H1 (cell line): ENCODE data around the gene GSTT2.

Experiments
- BRCA1 ChIP-seq: IDR thresholded peaks from 2 replicates; pipeline ENCODE4 v1.6.1; 2012; ENCODE audit warnings: low read depth, low read length, improper control_type of control experiment
- EZH2 ChIP-seq: fragments of 200-600 bp; sonication (generic); IDR thresholded peaks from 2 replicates; pipeline ENCODE4 v1.7.1; 2012; ENCODE audit warnings: low read depth, mild to moderate bottlenecking, moderate library complexity, low read length, inconsistent platforms; ENCODE audit not compliant: severe bottlenecking
- POLR2A ChIP-seq, 2 experiments: IDR thresholded peaks; 1 replicate in 1 of 2; 2 replicates in 1 of 2; pipeline ENCODE4 v1.6.1; 2011; ENCODE audit warnings: low read depth in 2 of 2, low read length in 2 of 2, mild to moderate bottlenecking in 2 of 2; ENCODE audit errors: control extremely low read depth in 1 of 2
- POLR2AphosphoS5 ChIP-seq: IDR thresholded peaks from 2 replicates; pipeline ENCODE4 v1.6.1; 2011; ENCODE audit warnings: low read depth, low read length
- RAD21 ChIP-seq, 2 experiments: IDR thresholded peaks in 1 of 2; conservative IDR thresholded peaks in 1 of 2; 2 replicates each; pipeline ENCODE4 v1.6.1; 2011; ENCODE audit warnings: low read depth in 2 of 2, low read length in 2 of 2, improper control_type of control experiment in 1 of 2, inconsistent platforms in 1 of 2, mild to moderate bottlenecking in 1 of 2, moderate library complexity in 1 of 2
- SRF ChIP-seq: IDR thresholded peaks from 2 replicates; pipeline ENCODE4 v1.6.1; 2011; ENCODE audit warnings: mild to moderate bottlenecking, low read depth, low read length, moderate library complexity
- TAF1 ChIP-seq: IDR thresholded peaks from 2 replicates; pipeline ENCODE4 v1.6.1; 2011; ENCODE audit warnings: mild to moderate bottlenecking, low read depth, low read length
- TCF12 ChIP-seq: IDR thresholded peaks from 2 replicates; pipeline ENCODE4 v1.6.1; 2011; ENCODE audit warnings: low read depth, mild to moderate bottlenecking, low read length
- TF ChIP-seq, protein P1 (sequence below), 3 experiments: IDR thresholded peaks; 1 replicate in 2 of 3; 2 replicates in 1 of 3; pipeline versions ENCODE4 v1.5.1 to v1.6.1; 2011; ENCODE audit warnings: low read length in 3 of 3, mild to moderate bottlenecking in 3 of 3, inconsistent platforms in 2 of 3, low read depth in 1 of 3, moderate library complexity in 1 of 3; ENCODE audit not compliant: insufficient read depth in 1 of 3; ENCODE audit errors: control extremely low read depth in 1 of 3

GRCh38 chr22:24021304-24021703, 41.4 kb downstream of the GSTT2 start:
- TF ChIP-seq POLR2A (IDR thresholded peaks at IDR 0.05; ENCODE audit: control extremely low read depth in 1 of 2, low read depth in 2 of 2, low read length in 2 of 2) (no peak), TAF1 (no peak), RAD21 (IDR thresholded peaks at IDR 0.05 in 1 of 2, conservative IDR thresholded peaks at IDR 0.05 in 1 of 2; ENCODE audit: low read depth in 2 of 2, low read length in 2 of 2) (no peak), BRCA1 (no peak), EZH2 (no peak), POLR2AphosphoS5 (no peak), SRF (no peak), TCF12 (no peak)
- TF ChIP-seq, protein P1, sequence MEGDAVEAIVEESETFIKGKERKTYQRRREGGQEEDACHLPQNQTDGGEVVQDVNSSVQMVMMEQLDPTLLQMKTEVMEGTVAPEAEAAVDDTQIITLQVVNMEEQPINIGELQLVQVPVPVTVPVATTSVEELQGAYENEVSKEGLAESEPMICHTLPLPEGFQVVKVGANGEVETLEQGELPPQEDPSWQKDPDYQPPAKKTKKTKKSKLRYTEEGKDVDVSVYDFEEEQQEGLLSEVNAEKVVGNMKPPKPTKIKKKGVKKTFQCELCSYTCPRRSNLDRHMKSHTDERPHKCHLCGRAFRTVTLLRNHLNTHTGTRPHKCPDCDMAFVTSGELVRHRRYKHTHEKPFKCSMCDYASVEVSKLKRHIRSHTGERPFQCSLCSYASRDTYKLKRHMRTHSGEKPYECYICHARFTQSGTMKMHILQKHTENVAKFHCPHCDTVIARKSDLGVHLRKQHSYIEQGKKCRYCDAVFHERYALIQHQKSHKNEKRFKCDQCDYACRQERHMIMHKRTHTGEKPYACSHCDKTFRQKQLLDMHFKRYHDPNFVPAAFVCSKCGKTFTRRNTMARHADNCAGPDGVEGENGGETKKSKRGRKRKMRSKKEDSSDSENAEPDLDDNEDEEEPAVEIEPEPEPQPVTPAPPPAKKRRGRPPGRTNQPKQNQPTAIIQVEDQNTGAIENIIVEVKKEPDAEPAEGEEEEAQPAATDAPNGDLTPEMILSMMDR (IDR thresholded peaks at IDR 0.05; ENCODE audit: control extremely low read depth in 1 of 3, insufficient read depth in 1 of 3, low read depth in 1 of 3, low read length in 3 of 3), result no peak
